Sigmoid colon (tissue), 4 donors: ENCODE measurements around the gene RALGAPB.

Experiments
- CTCF ChIP-seq, 4 experiments: fragments of 450-650 bp in 3 of 4; fragments of 200-600 bp in 1 of 4; IDR thresholded peaks; one replicate each; pipeline ENCODE4 v1.5.1; 2016 to 2019; ENCODE audit warnings: antibody characterized with exemption in 4 of 4, mild to moderate bottlenecking in 3 of 4, moderate library complexity in 2 of 4
- EP300 ChIP-seq, 4 donors: sonication (generic); formaldehyde crosslinking; IDR thresholded peaks; one replicate each; pipeline ENCODE4 v1.6.1; 2017; ENCODE audit warnings: antibody characterized with exemption in 4 of 4
- POLR2A ChIP-seq, 2 donors: fragments of 450-650 bp; IDR thresholded peaks; one replicate each; pipeline ENCODE4 v1.6.1; 2016; ENCODE audit warnings: antibody characterized with exemption in 2 of 2, mild to moderate bottlenecking in 2 of 2, moderate library complexity in 2 of 2

DNA sequence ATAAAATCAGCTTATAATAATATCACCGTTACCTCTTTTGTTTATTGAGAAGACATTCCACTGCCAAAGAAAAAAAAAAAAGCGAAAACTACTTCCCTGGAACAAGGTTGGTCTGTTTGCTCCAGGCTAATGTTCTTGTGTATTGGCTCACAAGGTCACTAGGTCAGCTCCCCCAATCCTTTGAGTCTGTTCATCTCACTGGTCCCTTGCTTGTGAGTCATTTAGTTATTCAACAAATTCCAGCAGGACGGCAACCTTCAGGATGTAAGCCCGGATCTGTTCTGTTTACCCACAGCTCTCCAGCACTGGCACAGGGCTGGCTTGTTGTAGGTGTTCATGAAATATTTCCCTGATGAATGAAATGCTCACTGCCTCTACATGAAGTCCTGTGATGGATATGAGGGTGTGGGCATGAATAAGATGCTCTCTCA is 132.2 kb downstream of the RALGAPB start:
- TF ChIP-seq CTCF (IDR thresholded peaks at IDR 0.05), result no peak
- TF ChIP-seq POLR2A (IDR thresholded peaks at IDR 0.05), result no peak
- no peak for TF ChIP-seq EP300 (IDR thresholded peaks at IDR 0.05)
